ENCODE data around the gene USP47. TPM values are rescaled to one million over a fixed set of nuclear protein-coding genes. Genes with fewer than 3 reads are reported as not detected.

The USP47 gene
- total and polyA plus RNA-seq, 2 of the 8 experiments (the other 6 are each of a cell fraction or from before 2014, with no cell fraction given): 4.2 to 21.3 TPM

GRCh38 chr11:11806586-11806985 lies 35.2 kb upstream of the USP47 start (continued):
- no peak for TF ChIP-seq CHD7 (IDR thresholded peaks at IDR 0.05; ENCODE audit: insufficient replicate concordance, low read length)
- TF ChIP-seq BCL11A (IDR thresholded peaks at IDR 0.05; ENCODE audit: low read depth in 2 of 2, low read length in 2 of 2): no peak
- no peak for TF ChIP-seq SIN3A (conservative IDR thresholded peaks at IDR 0.05 in 1 of 2, IDR thresholded peaks at IDR 0.05 in 1 of 2; ENCODE audit: low read depth in 1 of 2, low read length in 2 of 2)
- no peak for TF ChIP-seq SRF (IDR thresholded peaks at IDR 0.05; ENCODE audit: low read depth, low read length)
- no peak for TF ChIP-seq SAP30 (IDR thresholded peaks at IDR 0.05; ENCODE audit: insufficient read depth, insufficient replicate concordance, low read length)
- no peak for TF ChIP-seq CREB1 (IDR thresholded peaks at IDR 0.05)
- TF ChIP-seq MAX (IDR thresholded peaks at IDR 0.05): no peak
- no peak for TF ChIP-seq ATF3 (IDR thresholded peaks at IDR 0.05; ENCODE audit: insufficient read depth, low read depth, low read length)
- no peak for TF ChIP-seq FOSL1 (IDR thresholded peaks at IDR 0.05; ENCODE audit: insufficient read depth, low read depth, low read length)
- TF ChIP-seq KDM5A (IDR thresholded peaks at IDR 0.05; ENCODE audit: low read length): no peak
